Keratinocyte (primary cell): ENCODE results near the gene CAST.

ENCODE experiments used
- CTCF ChIP-seq, 3 experiments: IDR thresholded peaks in 1 of 3; conservative IDR thresholded peaks in 1 of 3; optimal IDR thresholded peaks in 1 of 3; 2 replicates in 2 of 3; 3 replicates in 1 of 3; pipeline versions ENCODE3 to v1.5.1; 2011; ENCODE audit warnings: low read length in 3 of 3, mild to moderate bottlenecking in 3 of 3, moderate library complexity in 2 of 3, control low read depth in 1 of 3, inconsistent platforms in 1 of 3; ENCODE audit not compliant: insufficient read depth in 2 of 3; ENCODE audit errors: extremely low read depth in 1 of 3
- EZH2 ChIP-seq: IDR thresholded peaks from one replicate; pipeline ENCODE4 v1.6.1; 2012; ENCODE audit warnings: inconsistent platforms, mild to moderate bottlenecking, low read length, moderate library complexity

- TF ChIP-seq CTCF (optimal IDR thresholded peaks at IDR 0.05 in 1 of 3, IDR thresholded peaks at IDR 0.05 in 1 of 3, conservative IDR thresholded peaks at IDR 0.05 in 1 of 3; ENCODE audit: extremely low read depth in 1 of 3, insufficient read depth in 2 of 3, low read length in 3 of 3), result no peak
- TF ChIP-seq EZH2, result no peak
Measured at GRCh38 chr5:96712100-96712746, 50.0 kb downstream of the CAST start.
